Fibroblast of lung (primary cell): ENCODE measurements around the gene BCL11A. TPM values are rescaled to one million over a fixed set of nuclear protein-coding genes. Genes with fewer than 3 reads are reported as not detected.

Experiments used
- DNase-seq, 2 donors: peaks; one replicate each; pipeline versions ENCODE4 v3.0.0 to v3.0.0-alpha.2; 2010; ENCODE audit warnings: low read depth in 2 of 2
- H2AFZ ChIP-seq: 2 replicates; pipeline ENCODE4 v1.5.1; 2012; ENCODE audit warnings: low read length, control low read depth, inconsistent platforms
- H3K27ac ChIP-seq: 2 replicates; pipeline ENCODE4 v1.5.1; 2011; ENCODE audit warnings: low read length, control low read depth; ENCODE audit not compliant: insufficient read depth
- H3K27me3 ChIP-seq: 2 replicates; pipeline ENCODE4 v1.5.1; 2011; ENCODE audit warnings: mild to moderate bottlenecking, low read length; ENCODE audit not compliant: control insufficient read depth, insufficient read depth
- H3K36me3 ChIP-seq: 2 replicates; pipeline ENCODE4 v1.5.1; 2011; ENCODE audit warnings: low read length; ENCODE audit not compliant: control insufficient read depth, insufficient read depth
- H3K4me1 ChIP-seq: 2 replicates; pipeline ENCODE4 v1.5.1; 2011; ENCODE audit warnings: low read length; ENCODE audit not compliant: control insufficient read depth, insufficient read depth; ENCODE audit errors: extremely low read depth
- H3K4me2 ChIP-seq: 2 replicates; pipeline ENCODE4 v1.5.1; 2011; ENCODE audit warnings: low read length, control low read depth; ENCODE audit not compliant: insufficient read depth; ENCODE audit errors: extremely low read depth
- H3K4me3 ChIP-seq, 4 experiments: fragments of 200-600 bp in 1 of 4; sonication (generic) in 1 of 4; replicated peaks in 1 of 4; 2 replicates each; pipeline ENCODE4 v1.5.1; 2011 to 2016; ENCODE audit warnings: low read length in 4 of 4, low read depth in 3 of 4, mild to moderate bottlenecking in 3 of 4, control low read depth in 2 of 4, inconsistent platforms in 1 of 4, mixed read lengths in 1 of 4; ENCODE audit not compliant: insufficient read depth in 1 of 4; ENCODE audit errors: control extremely low read depth in 1 of 4
- H3K79me2 ChIP-seq: 2 replicates; pipeline ENCODE4 v1.5.1; 2012; ENCODE audit warnings: mild to moderate bottlenecking, low read length, inconsistent platforms; ENCODE audit not compliant: control insufficient read depth, insufficient read depth
- H3K9ac ChIP-seq: 2 replicates; pipeline ENCODE4 v1.5.1; 2011; ENCODE audit warnings: mild to moderate bottlenecking, low read length, control low read depth; ENCODE audit not compliant: insufficient read depth
- H3K9me3 ChIP-seq: 2 replicates; pipeline ENCODE4 v1.5.1; 2012; ENCODE audit warnings: low read depth, low read length; ENCODE audit not compliant: control insufficient read depth, insufficient read depth
- H4K20me1 ChIP-seq: 2 replicates; pipeline ENCODE4 v1.5.1; 2011; ENCODE audit warnings: low read length; ENCODE audit not compliant: control insufficient read depth, insufficient read depth; ENCODE audit errors: extremely low read depth
- EZH2 ChIP-seq: IDR thresholded peaks from 2 replicates; pipeline ENCODE4 v1.5.1; 2012; ENCODE audit warnings: low read length, control low read depth, mild to moderate bottlenecking; ENCODE audit errors: missing control alignments
- polyA plus RNA-seq, 2 donors: library from polyadenylated mRNA; depleted of rRNA in 1 of 2; stranded (reverse) in 1 of 2; unstranded in 1 of 2; fragments of >200 nt; gene quantifications; 2 replicates each; pipeline ENCODE4 v1.2.1, GENCODE V29; 2011 to 2012; ENCODE audit warnings: missing spikeins in 1 of 2
- total RNA-seq: library from RNA; depleted of rRNA; stranded (reverse); fragments of >200 nt; gene quantifications from 2 replicates; pipeline ENCODE4 v1.2.1, GENCODE V29; 2014
- TF ChIP-seq, protein P1 (sequence below), 2 donors: IDR thresholded peaks in 1 of 2; conservative IDR thresholded peaks in 1 of 2; 1 replicate in 1 of 2; 2 replicates in 1 of 2; pipeline ENCODE4 v1.5.1; 2011 to 2012; ENCODE audit warnings: low read length in 2 of 2, control low read depth in 1 of 2, inconsistent platforms in 1 of 2, low read depth in 1 of 2, mild to moderate bottlenecking in 1 of 2

BCL11A gene
- total and polyA plus RNA-seq, 2 donors (not counting 1 experiment from before 2014, with no cell fraction given), result 0.09 to 0.17 TPM

GRCh38 chr2:60485055-60485454, 68.4 kb downstream of the BCL11A start:
- Histone ChIP-seq H3K79me2 (no peaks in the 10 kb centered on the region), H3K4me2 (no peak overlapping the region)
- TF ChIP-seq, protein P1, sequence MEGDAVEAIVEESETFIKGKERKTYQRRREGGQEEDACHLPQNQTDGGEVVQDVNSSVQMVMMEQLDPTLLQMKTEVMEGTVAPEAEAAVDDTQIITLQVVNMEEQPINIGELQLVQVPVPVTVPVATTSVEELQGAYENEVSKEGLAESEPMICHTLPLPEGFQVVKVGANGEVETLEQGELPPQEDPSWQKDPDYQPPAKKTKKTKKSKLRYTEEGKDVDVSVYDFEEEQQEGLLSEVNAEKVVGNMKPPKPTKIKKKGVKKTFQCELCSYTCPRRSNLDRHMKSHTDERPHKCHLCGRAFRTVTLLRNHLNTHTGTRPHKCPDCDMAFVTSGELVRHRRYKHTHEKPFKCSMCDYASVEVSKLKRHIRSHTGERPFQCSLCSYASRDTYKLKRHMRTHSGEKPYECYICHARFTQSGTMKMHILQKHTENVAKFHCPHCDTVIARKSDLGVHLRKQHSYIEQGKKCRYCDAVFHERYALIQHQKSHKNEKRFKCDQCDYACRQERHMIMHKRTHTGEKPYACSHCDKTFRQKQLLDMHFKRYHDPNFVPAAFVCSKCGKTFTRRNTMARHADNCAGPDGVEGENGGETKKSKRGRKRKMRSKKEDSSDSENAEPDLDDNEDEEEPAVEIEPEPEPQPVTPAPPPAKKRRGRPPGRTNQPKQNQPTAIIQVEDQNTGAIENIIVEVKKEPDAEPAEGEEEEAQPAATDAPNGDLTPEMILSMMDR (conservative IDR thresholded peaks at IDR 0.05 in 1 of 2, IDR thresholded peaks at IDR 0.05 in 1 of 2; ENCODE audit: low read depth in 1 of 2, low read length in 2 of 2), result no peak
- TF ChIP-seq EZH2, result no peak

GRCh38 chr2:60484133-60484645, 69.3 kb downstream of the BCL11A start:
- H3K27ac ChIP-seq, result peak overlapping the region; percentile 45
- H3K4me3 ChIP-seq, result no peak overlapping the region
- H4K20me1 ChIP-seq, result no peaks in the 10 kb centered on the region
- no peaks in the 10 kb centered on the region for H3K9me3 ChIP-seq
- peaks cover 7% of the 10 kb centered on the region for H3K4me1 ChIP-seq
- no peaks in the 10 kb centered on the region for H3K79me2 ChIP-seq
- H3K27me3 ChIP-seq, result no peaks in the 10 kb centered on the region
- H3K9ac ChIP-seq, result no peak overlapping the region
- H3K36me3 ChIP-seq, result no peaks in the 10 kb centered on the region
- TF ChIP-seq, protein P1 (conservative IDR thresholded peaks at IDR 0.05 in 1 of 2, IDR thresholded peaks at IDR 0.05 in 1 of 2; ENCODE audit: low read depth in 1 of 2, low read length in 2 of 2), result no peak
- no peak for TF ChIP-seq EZH2
- H2AFZ ChIP-seq, result peak overlapping the region; percentile 41
- no peak overlapping the region for H3K4me2 ChIP-seq
- DNase-seq, result peak; percentile 39 to 77

More at GRCh38 chr2:60485055-60485454, 68.4 kb downstream of the BCL11A start:
- no peaks in the 10 kb centered on the region for H4K20me1 ChIP-seq
- no peaks in the 10 kb centered on the region for H3K27me3 ChIP-seq
- H3K4me1 ChIP-seq, result peaks cover 7% of the 10 kb centered on the region
- no peaks in the 10 kb centered on the region for H3K9me3 ChIP-seq
- DNase-seq, result no peak
- no peak overlapping the region for H3K27ac ChIP-seq
- no peaks in the 10 kb centered on the region for H3K36me3 ChIP-seq
- H3K9ac ChIP-seq, result no peak overlapping the region
- H3K4me3 ChIP-seq, result no peak overlapping the region
- H2AFZ ChIP-seq, result no peak overlapping the region

DNA sequence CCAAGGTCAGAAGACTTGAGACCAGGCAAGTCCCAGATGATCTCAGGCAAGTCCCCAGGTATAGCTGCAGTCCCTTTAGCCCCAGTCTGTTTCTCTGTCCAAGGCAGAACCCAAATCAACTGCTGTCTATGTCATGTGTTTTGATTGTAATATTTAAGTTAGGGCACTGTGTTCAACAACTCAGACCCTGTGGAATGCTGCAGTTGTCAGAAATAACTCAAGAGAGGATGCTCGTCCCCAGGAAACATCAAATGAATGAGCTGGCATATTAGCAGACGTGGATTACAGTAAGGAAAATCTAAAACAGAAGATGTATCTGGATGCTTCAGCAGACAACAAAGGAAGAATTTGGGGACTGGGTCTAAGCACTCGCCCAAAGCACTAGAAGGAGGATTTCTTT, 70.1 kb downstream of the BCL11A start:
- Histone ChIP-seq H3K79me2 (no peaks in the 10 kb centered on the region), H4K20me1 (no peaks in the 10 kb centered on the region), H2AFZ (no peak overlapping the region), H3K27ac (no peak overlapping the region), H3K4me2 (no peak overlapping the region), H3K36me3 (no peaks in the 10 kb centered on the region), H3K4me3 (no peak overlapping the region), H3K9me3 (no peaks in the 10 kb centered on the region), H3K27me3 (no peaks in the 10 kb centered on the region), H3K9ac (no peak overlapping the region), H3K4me1 (peaks cover 7% of the 10 kb centered on the region)
- TF ChIP-seq, protein P1 (conservative IDR thresholded peaks at IDR 0.05 in 1 of 2, IDR thresholded peaks at IDR 0.05 in 1 of 2; ENCODE audit: low read depth in 1 of 2, low read length in 2 of 2), result no peak
- TF ChIP-seq EZH2, result no peak
- peak; percentile 46 to 73 for DNase-seq
